Tibial nerve (tissue), 4 donors: ENCODE results near the gene GRIN2C.

Source experiments
- CTCF ChIP-seq, 5 experiments: fragments of 200-600 bp in 3 of 5; fragments of 450-650 bp in 2 of 5; sonication (generic) in 3 of 5; IDR thresholded peaks; one replicate each; pipeline ENCODE4 v1.5.1; 2016 to 2019; ENCODE audit warnings: antibody characterized with exemption in 5 of 5, mild to moderate bottlenecking in 3 of 5, moderate library complexity in 2 of 5
- EP300 ChIP-seq, 2 donors: sonication (generic); formaldehyde crosslinking; IDR thresholded peaks; one replicate each; pipeline ENCODE4 v1.6.1; 2017; ENCODE audit warnings: antibody characterized with exemption in 2 of 2, mild to moderate bottlenecking in 1 of 2

GRCh38 chr17:74818291-74818938 lies 41.3 kb downstream of the GRIN2C start:
- TF ChIP-seq CTCF (IDR thresholded peaks at IDR 0.05): no peak
- TF ChIP-seq EP300 (IDR thresholded peaks at IDR 0.05): no peak
